ENCODE results near the gene METAP1D. TPM values are rescaled to one million over a fixed set of nuclear protein-coding genes. Genes with fewer than 3 reads are reported as not detected.
"Not testable (repeated sequence)": the region's sequence is repeated elsewhere in the genome, so short reads cannot be mapped to it uniquely, and the experiment has no call there.

Gene METAP1D
- 6.9 TPM for polyA plus RNA-seq (2013, experiment 1 of 2; ENCODE audit: insufficient read length)
- polyA plus RNA-seq (2013, experiment 2 of 2; ENCODE audit: insufficient read length): 5.4 TPM

- DNase-seq: peak; percentile 91
Observed at GRCh38 chr2:171999604-172000469, at the start of gene METAP1D. Gene METAP1D, plus strand, starts transcription at chr2:171999953. Its CDS starts 17 bp downstream, at chr2:171999970.

- DNase-seq: no peak
Observed at GRCh38 chr2:171952276-171952675, 47.5 kb upstream of the METAP1D start.

GRCh38 chr2:171952748-171953147 is 47.0 kb upstream of the METAP1D start:
- DNase-seq: no peak

GRCh38 chr2:171956135-171956825 is 43.5 kb upstream of the METAP1D start:
- no peak for DNase-seq

GRCh38 chr2:171957061-171957460 is 42.7 kb upstream of the METAP1D start:
- DNase-seq: peak; percentile 9

- peak; percentile 69 for DNase-seq
Observed at GRCh38 chr2:171958475-171958874, 41.3 kb upstream of the METAP1D start.

- DNase-seq: no peak
Observed at GRCh38 chr2:171959998-171960397, 39.8 kb upstream of the METAP1D start.

GRCh38 chr2:171960570-171960969 is 39.2 kb upstream of the METAP1D start:
- DNase-seq: no peak

- DNase-seq: no peak
Observed at GRCh38 chr2:171963198-171963597, 36.6 kb upstream of the METAP1D start.

- DNase-seq: no peak
Observed at GRCh38 chr2:171964308-171964707, 35.4 kb upstream of the METAP1D start.

- DNase-seq: no peak
Observed at GRCh38 chr2:171965238-171965637, 34.5 kb upstream of the METAP1D start.

- DNase-seq: no peak
Observed at GRCh38 chr2:171965661-171966060, 34.1 kb upstream of the METAP1D start.

- no peak for DNase-seq
Observed at GRCh38 chr2:171966235-171966634, 33.5 kb upstream of the METAP1D start.

- no peak for DNase-seq
Observed at GRCh38 chr2:171966688-171967087, 33.1 kb upstream of the METAP1D start.

- no peak for DNase-seq
Observed at GRCh38 chr2:171968509-171968908, 31.2 kb upstream of the METAP1D start.

GRCh38 chr2:171972329-171972982 is 27.3 kb upstream of the METAP1D start:
- DNase-seq: no peak

- no peak for DNase-seq
Observed at GRCh38 chr2:171979103-171979502, 20.6 kb upstream of the METAP1D start.

GRCh38 chr2:171983924-171984323 is 15.8 kb upstream of the METAP1D start:
- DNase-seq: not testable (repeated sequence)

- no peak for DNase-seq
Observed at GRCh38 chr2:171985076-171985475, 14.7 kb upstream of the METAP1D start.

GRCh38 chr2:171986778-171987177 is 13.0 kb upstream of the METAP1D start:
- DNase-seq: no peak

GRCh38 chr2:171991027-171991426 is 8.7 kb upstream of the METAP1D start:
- DNase-seq: no peak

GRCh38 chr2:171995586-171995985 is 4.2 kb upstream of the METAP1D start:
- DNase-seq: no peak

- DNase-seq: no peak
Observed at GRCh38 chr2:171996021-171996420, 3.7 kb upstream of the METAP1D start.
